Measurements from ENCODE around the gene ARHGAP24.

- TF ChIP-seq POLR2A (IDR thresholded peaks at IDR 0.05): no peak
- no peak for TF ChIP-seq CTCF (IDR thresholded peaks at IDR 0.05)
Observed at GRCh38 chr4:85939595-85939994, 464.6 kb downstream of the ARHGAP24 start.
